ENCODE data around the gene MARK2. TPM values are rescaled to one million over a fixed set of nuclear protein-coding genes. Genes with fewer than 3 reads are reported as not detected.

MARK2 gene
- polyA plus RNA-seq, 3 donors = 32.4 to 55.7 (median 33.3) TPM

DNA sequence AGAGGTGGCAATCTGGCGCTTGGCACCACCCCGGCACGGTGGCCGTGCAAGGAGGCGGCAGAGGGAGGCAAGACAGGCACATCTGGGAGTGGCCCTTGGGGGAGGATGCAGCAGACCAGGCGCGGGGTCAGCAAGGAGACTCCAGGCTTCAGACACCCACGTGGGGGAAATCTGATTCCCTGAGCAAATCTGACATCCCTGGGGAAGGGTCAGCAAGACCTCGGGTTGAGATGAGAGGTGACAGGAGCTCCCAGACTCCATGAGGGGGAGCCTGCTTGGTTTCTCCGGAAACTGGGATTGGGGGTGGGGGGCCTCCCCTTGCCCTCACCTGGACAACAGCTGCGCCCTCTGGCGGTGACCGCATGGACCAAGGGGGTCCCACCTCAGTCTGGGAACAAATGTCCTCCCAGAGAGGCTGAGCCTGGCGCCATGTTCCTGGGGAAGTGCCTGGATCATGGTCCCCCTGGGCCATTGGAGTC, 82.1 kb downstream of the MARK2 start:
- peaks cover 41 to 78% (median 46%) of the 10 kb centered on the region in 3 donors for H3K27me3 Mint-ChIP-seq (ENCODE audit: low read depth in 3 of 3)
- WGBS (ENCODE audit: insufficient coverage) = 50% methylated on average over 13 of the region's 14 CpGs
- H3K27ac Mint-ChIP-seq = no peak overlapping the region
- Histone ChIP-seq H3K27me3 (ENCODE audit: control insufficient read depth in 2 of 2, insufficient read depth in 2 of 2, low read length in 2 of 2) (peaks cover 15 to 49% of the 10 kb centered on the region in 2 donors), H3K4me2 (replicated peaks; ENCODE audit: extremely low read depth, low read length, poor library complexity, severe bottlenecking) (no peak overlapping the region), H3K36me3 (replicated peaks in 1 of 2; ENCODE audit: control insufficient read depth in 1 of 2, insufficient read depth in 2 of 2, low read length in 2 of 2) (no peaks in the 10 kb centered on the region), H3K4me1 (ENCODE audit: control insufficient read depth in 1 of 2, insufficient read depth in 2 of 2, low read length in 2 of 2) (peaks cover 27 to 36% of the 10 kb centered on the region in 2 donors), H3K79me2 (ENCODE audit: insufficient read depth, low read length) (no peaks in the 10 kb centered on the region), H3K9me3 (replicated peaks in 1 of 2; ENCODE audit: control insufficient read depth in 1 of 2, insufficient read depth in 1 of 2, low read length in 2 of 2) (no peaks in the 10 kb centered on the region), H2AFZ (ENCODE audit: insufficient read depth, low read depth, low read length, poor library complexity, severe bottlenecking) (no peak overlapping the region), H3K4me3 (replicated peaks in 1 of 3; ENCODE audit: low read depth in 2 of 3, low read length in 3 of 3) (no peak overlapping the region), H4K20me1 (ENCODE audit: insufficient read depth, low read length) (peaks cover 7% of the 10 kb centered on the region), H3K9ac (ENCODE audit: insufficient read depth, low read length, poor library complexity, severe bottlenecking) (no peak overlapping the region), H3K27ac (ENCODE audit: low read depth in 1 of 2, low read length in 2 of 2) (no peak overlapping the region)
- no peaks in the 10 kb centered on the region for H3K36me3 Mint-ChIP-seq
- H3K9me3 Mint-ChIP-seq = peaks cover 0 to 9% (median 2%) of the 10 kb centered on the region in 7 donors
- H3K4me3 Mint-ChIP-seq = no peak overlapping the region
- intact Hi-C loops (cut with micrococcal nuclease) = no loop called here
- TF ChIP-seq, protein P1, sequence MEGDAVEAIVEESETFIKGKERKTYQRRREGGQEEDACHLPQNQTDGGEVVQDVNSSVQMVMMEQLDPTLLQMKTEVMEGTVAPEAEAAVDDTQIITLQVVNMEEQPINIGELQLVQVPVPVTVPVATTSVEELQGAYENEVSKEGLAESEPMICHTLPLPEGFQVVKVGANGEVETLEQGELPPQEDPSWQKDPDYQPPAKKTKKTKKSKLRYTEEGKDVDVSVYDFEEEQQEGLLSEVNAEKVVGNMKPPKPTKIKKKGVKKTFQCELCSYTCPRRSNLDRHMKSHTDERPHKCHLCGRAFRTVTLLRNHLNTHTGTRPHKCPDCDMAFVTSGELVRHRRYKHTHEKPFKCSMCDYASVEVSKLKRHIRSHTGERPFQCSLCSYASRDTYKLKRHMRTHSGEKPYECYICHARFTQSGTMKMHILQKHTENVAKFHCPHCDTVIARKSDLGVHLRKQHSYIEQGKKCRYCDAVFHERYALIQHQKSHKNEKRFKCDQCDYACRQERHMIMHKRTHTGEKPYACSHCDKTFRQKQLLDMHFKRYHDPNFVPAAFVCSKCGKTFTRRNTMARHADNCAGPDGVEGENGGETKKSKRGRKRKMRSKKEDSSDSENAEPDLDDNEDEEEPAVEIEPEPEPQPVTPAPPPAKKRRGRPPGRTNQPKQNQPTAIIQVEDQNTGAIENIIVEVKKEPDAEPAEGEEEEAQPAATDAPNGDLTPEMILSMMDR (IDR thresholded peaks at IDR 0.05) = peak; percentile 36
- peaks cover 16% of the 10 kb centered on the region for H3K4me1 Mint-ChIP-seq
- no peak for DNase-seq

DNA sequence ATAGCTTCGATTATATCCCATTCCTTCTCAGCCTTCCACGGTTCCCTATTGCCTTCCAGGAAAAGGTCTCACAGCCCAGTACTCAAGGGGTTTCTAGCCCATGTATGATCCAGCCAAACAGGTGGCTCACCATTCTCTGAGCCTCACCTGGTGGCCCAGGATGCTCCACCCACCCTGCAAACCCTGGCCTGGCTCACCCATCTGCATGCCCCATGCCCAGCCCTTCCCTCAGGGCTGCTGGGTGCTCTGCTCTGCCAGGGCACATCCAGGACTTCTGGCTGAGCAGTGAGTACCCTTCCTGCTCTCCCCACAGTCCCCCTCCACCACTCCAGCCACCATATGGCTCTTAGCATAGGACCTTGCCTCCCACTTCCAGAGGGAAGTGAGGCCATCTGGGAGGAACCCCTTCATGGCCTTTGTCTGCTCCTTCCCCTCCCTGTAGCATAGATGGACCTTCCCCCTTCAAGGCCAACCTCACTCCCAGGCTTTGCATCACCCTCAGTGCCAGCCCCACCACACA, 83.8 kb downstream of the MARK2 start:
- TF ChIP-seq, protein P1 (IDR thresholded peaks at IDR 0.05) = no peak
- 92% methylated on average over 2 of the region's 2 CpGs for WGBS (ENCODE audit: insufficient coverage)
- Histone ChIP-seq H3K27me3 (ENCODE audit: control insufficient read depth in 2 of 2, insufficient read depth in 2 of 2, low read length in 2 of 2) (peaks cover 7 to 33% of the 10 kb centered on the region in 2 donors), H3K4me3 (replicated peaks in 1 of 3; ENCODE audit: low read depth in 2 of 3, low read length in 3 of 3) (no peak overlapping the region), H2AFZ (ENCODE audit: insufficient read depth, low read depth, low read length, poor library complexity, severe bottlenecking) (no peak overlapping the region), H3K9ac (ENCODE audit: insufficient read depth, low read length, poor library complexity, severe bottlenecking) (no peak overlapping the region), H3K36me3 (replicated peaks in 1 of 2; ENCODE audit: control insufficient read depth in 1 of 2, insufficient read depth in 2 of 2, low read length in 2 of 2) (no peaks in the 10 kb centered on the region), H4K20me1 (ENCODE audit: insufficient read depth, low read length) (peaks cover 1% of the 10 kb centered on the region), H3K79me2 (ENCODE audit: insufficient read depth, low read length) (no peaks in the 10 kb centered on the region), H3K27ac (ENCODE audit: low read depth in 1 of 2, low read length in 2 of 2) (no peak overlapping the region), H3K4me1 (ENCODE audit: control insufficient read depth in 1 of 2, insufficient read depth in 2 of 2, low read length in 2 of 2) (peaks cover 13 to 21% of the 10 kb centered on the region in 2 donors), H3K9me3 (replicated peaks in 1 of 2; ENCODE audit: control insufficient read depth in 1 of 2, insufficient read depth in 1 of 2, low read length in 2 of 2) (no peaks in the 10 kb centered on the region), H3K4me2 (replicated peaks; ENCODE audit: extremely low read depth, low read length, poor library complexity, severe bottlenecking) (no peak overlapping the region)
- peak overlapping the region in 1 of 2 donors; percentile 36 for H3K4me3 Mint-ChIP-seq
- DNase-seq = no peak
- intact Hi-C loops (cut with micrococcal nuclease) = no loop called here
- H3K27ac Mint-ChIP-seq = peak overlapping the region in 1 of 7 donors; percentile 33
- no peaks in the 10 kb centered on the region for H3K36me3 Mint-ChIP-seq
- H3K27me3 Mint-ChIP-seq (ENCODE audit: low read depth in 3 of 3) = peaks cover 32 to 68% (median 38%) of the 10 kb centered on the region in 3 donors
- H3K4me1 Mint-ChIP-seq = peaks cover 9% of the 10 kb centered on the region
- H3K9me3 Mint-ChIP-seq = peaks cover 0 to 5% (median 1%) of the 10 kb centered on the region in 7 donors

Measured in CD14-positive monocyte (primary cell).